Stimulated activated CD4-positive, alpha-beta T cell treated with anti-CD3 and anti-CD28 coated beads, TNF-alpha, amount 100 ng/mL, for 4 hours (primary cell): ENCODE data around the gene TRAPPC4.

Experiments
- DNase-seq, 3 experiments: peaks; one replicate each; pipeline ENCODE4 v3.0.0-alpha.2; 2020; ENCODE audit warnings: low read depth in 3 of 3

Gene TRAPPC4

GRCh38 chr11:119067371-119068222, 49.0 kb downstream of the TRAPPC4 start, which contains the start of gene VPS11:
TSS of gene VPS11 (plus strand) at chr11:119067818. CDS start at chr11:119067824, 6 bp downstream.
- peak; percentile 94 to 97 (median 94) for DNase-seq
